MM.1S (cell line): ENCODE measurements around the gene CYP19A1.

Experiments used
- DNase-seq: peaks from one replicate; pipeline ENCODE4 v3.0.0-alpha.2; 2015
- H2AFZ ChIP-seq: fragments of 300-600 bp; sonication (generic); 2 replicates; pipeline ENCODE4 v1.6.0; 2016; ENCODE audit warnings: antibody characterized with exemption, low read length
- H3F3A ChIP-seq: fragments of 300-600 bp; sonication (generic); 2 replicates; pipeline ENCODE4 v1.6.1; 2016; ENCODE audit warnings: mild to moderate bottlenecking, antibody characterized with exemption, low read length, moderate library complexity, mixed read lengths; ENCODE audit not compliant: insufficient read depth
- H3K27ac ChIP-seq: fragments of 300-600 bp; sonication (generic); 2 replicates; pipeline ENCODE4 v1.5.1; 2016; ENCODE audit warnings: mild to moderate bottlenecking, low read length
- H3K27me3 ChIP-seq: fragments of 300-600 bp; sonication (generic); replicated peaks from 2 replicates; pipeline ENCODE4 v1.6.0; 2016; ENCODE audit warnings: low read length; ENCODE audit not compliant: insufficient read depth
- H3K36me3 ChIP-seq: fragments of 300-600 bp; sonication (generic); replicated peaks from 2 replicates; pipeline ENCODE4 v1.6.1; 2016; ENCODE audit warnings: mild to moderate bottlenecking, low read length, mixed read lengths; ENCODE audit not compliant: insufficient read depth
- H3K4me1 ChIP-seq: fragments of 300-600 bp; sonication (generic); 2 replicates; pipeline ENCODE4 v1.6.1; 2016; ENCODE audit warnings: low read length, mixed read lengths
- H3K4me2 ChIP-seq: fragments of 300-600 bp; sonication (generic); 2 replicates; pipeline ENCODE4 v1.6.0; 2016; ENCODE audit warnings: low read depth, low read length
- H3K4me3 ChIP-seq: fragments of 300-600 bp; sonication (generic); 2 replicates; pipeline ENCODE4 v1.5.1; 2016; ENCODE audit warnings: low read length, mixed read lengths
- H3K79me2 ChIP-seq: fragments of 300-600 bp; sonication (generic); 2 replicates; pipeline ENCODE4 v1.6.1; 2016; ENCODE audit warnings: mixed run types, low read length, mixed read lengths
- H3K9ac ChIP-seq: fragments of 300-600 bp; sonication (generic); 2 replicates; pipeline ENCODE4 v1.6.1; 2016; ENCODE audit warnings: low read length, mixed read lengths
- H3K9me2 ChIP-seq: fragments of 300-600 bp; sonication (generic); replicated peaks from 2 replicates; pipeline ENCODE4 v1.6.1; 2016; ENCODE audit warnings: mild to moderate bottlenecking, low read length, mixed read lengths; ENCODE audit not compliant: insufficient read depth
- H3K9me3 ChIP-seq: fragments of 300-600 bp; sonication (generic); replicated peaks from 2 replicates; pipeline ENCODE4 v1.6.1; 2016; ENCODE audit warnings: mild to moderate bottlenecking, low read length, mixed read lengths; ENCODE audit not compliant: insufficient read depth
- H4K20me1 ChIP-seq: fragments of 300-600 bp; sonication (generic); 2 replicates; pipeline ENCODE4 v1.6.1; 2016; ENCODE audit warnings: mild to moderate bottlenecking, low read length, moderate library complexity, mixed read lengths; ENCODE audit not compliant: insufficient read depth
- CTCF ChIP-seq: fragments of 300-600 bp; sonication (generic); IDR thresholded peaks from 2 replicates; pipeline ENCODE4 v1.5.1; 2016; ENCODE audit warnings: antibody characterized with exemption, low read length, mixed read lengths
- EZH2 ChIP-seq: fragments of 300-600 bp; sonication (generic); optimal IDR thresholded peaks from 2 replicates; pipeline ENCODE3; 2017; ENCODE audit warnings: low read depth, mild to moderate bottlenecking, antibody characterized with exemption, low read length, mixed read lengths
- EZH2phosphoT487 ChIP-seq: fragments of 300-600 bp; sonication (generic); IDR thresholded peaks from 2 replicates; pipeline ENCODE4 v1.6.1; 2018; ENCODE audit warnings: antibody characterized with exemption, low read length

Gene CYP19A1

DNA sequence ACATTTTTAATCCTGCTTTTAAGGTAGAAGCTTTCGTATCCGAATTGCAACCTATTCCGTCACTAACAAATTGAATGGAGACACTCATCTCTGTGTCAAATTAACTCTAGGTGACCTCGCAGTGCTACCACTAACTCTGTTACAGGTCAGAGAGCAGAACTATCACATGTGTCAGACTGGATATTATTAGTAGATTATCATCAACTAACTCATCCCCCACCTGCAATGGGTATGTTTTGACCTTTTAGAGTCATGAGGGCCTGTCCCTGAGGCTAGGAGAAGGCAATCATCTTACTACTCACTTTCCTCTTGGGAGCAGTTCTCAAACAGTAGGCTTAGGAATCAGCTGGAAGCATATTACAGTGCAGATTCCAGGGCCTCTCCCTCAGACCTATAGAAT lies 5.1 kb upstream of the CYP19A1 start:
- Histone ChIP-seq H4K20me1 (no peaks in the 10 kb centered on the region), H3K4me1 (peaks cover 9% of the 10 kb centered on the region), H3K4me3 (no peak overlapping the region), H3K79me2 (no peaks in the 10 kb centered on the region), H3K36me3 (no peaks in the 10 kb centered on the region), H3K9me3 (no peaks in the 10 kb centered on the region), H3K4me2 (no peak overlapping the region), H2AFZ (no peak overlapping the region), H3K27me3 (0 out of 2 replicates have a peak, but pooled peaks cover 13% of the 10 kb centered on the region), H3K9ac (no peak overlapping the region), H3F3A (peaks cover 3% of the 10 kb centered on the region), H3K27ac (no peak overlapping the region), H3K9me2 (no peaks in the 10 kb centered on the region)
- DNase-seq = no peak
- TF ChIP-seq EZH2 = no peak
- TF ChIP-seq CTCF = no peak
- TF ChIP-seq EZH2phosphoT487 = no peak

DNA sequence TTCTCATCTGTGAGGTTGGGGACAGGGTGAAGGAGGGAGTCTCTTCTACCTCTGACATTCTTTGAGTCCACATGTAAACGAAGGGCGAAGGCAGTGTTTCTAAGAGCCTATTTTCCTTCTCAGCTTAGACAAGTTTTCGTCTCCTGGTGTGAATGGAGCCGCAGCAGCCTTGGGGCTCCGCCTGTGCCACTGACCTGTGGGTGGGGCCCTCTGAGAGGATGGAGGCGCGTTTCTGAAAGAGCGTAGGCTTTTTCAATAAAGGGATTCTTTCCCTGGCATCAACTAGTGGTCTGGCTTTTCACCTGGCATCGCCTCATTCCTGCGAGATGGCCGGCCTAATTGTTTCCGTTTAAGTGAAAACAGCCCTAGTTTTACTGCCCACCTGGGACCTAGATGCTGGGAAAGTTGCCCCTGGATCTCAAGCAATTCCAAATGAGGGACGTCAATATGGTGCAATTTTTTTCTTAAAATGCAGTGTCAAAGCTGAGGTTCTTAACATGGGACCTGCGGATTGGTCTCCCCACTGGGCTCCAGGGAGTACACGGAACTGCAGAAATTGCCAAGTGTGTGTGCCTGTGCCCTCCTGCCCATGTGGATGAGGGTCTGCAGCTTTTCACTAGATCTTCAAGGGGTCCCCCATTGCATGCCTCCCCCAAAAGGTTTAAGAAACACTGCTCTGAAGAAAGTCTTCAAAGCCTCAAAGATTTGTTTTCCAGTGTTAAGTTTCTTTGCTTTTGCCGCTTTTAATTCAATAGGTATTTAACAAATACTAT lies 4.0 kb upstream of the CYP19A1 start:
- Histone ChIP-seq H3K36me3 (no peaks in the 10 kb centered on the region), H3F3A (no peaks in the 10 kb centered on the region), H3K4me1 (no peaks in the 10 kb centered on the region), H2AFZ (no peak overlapping the region), H3K9me3 (no peaks in the 10 kb centered on the region), H3K9me2 (no peaks in the 10 kb centered on the region), H4K20me1 (no peaks in the 10 kb centered on the region), H3K79me2 (no peaks in the 10 kb centered on the region), H3K27ac (no peak overlapping the region), H3K4me3 (no peak overlapping the region), H3K27me3 (0 out of 2 replicates have a peak, but pooled peaks cover 8% of the 10 kb centered on the region), H3K4me2 (no peak overlapping the region), H3K9ac (no peak overlapping the region)
- DNase-seq = no peak
- TF ChIP-seq EZH2phosphoT487 (no peak), CTCF (no peak), EZH2 (no peak)

DNA sequence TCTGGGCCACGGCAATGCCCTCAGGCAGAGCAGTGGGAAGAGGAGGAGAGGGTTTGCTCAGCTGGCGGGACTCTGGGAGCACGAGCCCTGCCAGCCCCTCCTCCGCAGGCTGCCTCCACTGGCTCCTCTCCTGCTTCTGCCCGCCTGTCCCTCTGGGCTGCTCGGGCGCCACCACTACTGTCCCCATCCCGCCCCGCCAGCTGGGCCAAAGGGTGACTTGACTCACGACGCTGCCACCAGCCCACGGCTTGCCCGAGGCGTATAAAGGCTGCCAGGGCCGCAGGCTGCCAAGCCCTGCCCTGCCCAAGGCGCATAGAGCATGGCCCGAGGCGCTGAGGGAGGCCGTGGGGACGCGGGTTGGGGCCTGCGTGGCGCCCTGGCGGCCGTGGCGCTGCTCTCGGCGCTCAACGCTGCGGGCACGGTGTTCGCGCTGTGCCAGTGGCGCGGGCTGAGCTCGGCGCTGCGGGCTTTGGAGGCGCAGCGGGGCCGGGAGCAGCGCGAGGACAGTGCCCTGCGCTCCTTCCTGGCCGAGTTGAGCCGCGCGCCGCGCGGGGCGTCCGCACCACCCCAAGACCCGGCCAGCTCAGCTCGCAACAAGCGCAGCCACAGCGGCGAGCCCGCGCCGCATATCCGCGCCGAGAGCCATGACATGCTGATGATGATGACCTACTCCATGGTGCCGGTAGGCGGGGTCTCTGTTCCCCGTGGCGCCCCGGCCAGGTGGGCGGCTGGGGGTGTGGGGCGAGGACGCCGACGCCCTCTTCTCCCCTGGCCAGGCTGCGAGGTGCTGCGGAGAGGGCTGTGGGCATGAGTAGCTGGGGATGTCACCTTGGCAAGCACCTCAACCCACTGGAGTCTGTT lies 3.2 kb upstream of the CYP19A1 start, which contains the start of gene GLDN:
Gene GLDN, plus strand, starts transcription at position 290 of the 861 bp plus-strand sequence. Its CDS starts 30 bp downstream, at position 320.
- Histone ChIP-seq H3K9me2 (no peaks in the 10 kb centered on the region), H3K4me1 (no peaks in the 10 kb centered on the region), H3K79me2 (no peaks in the 10 kb centered on the region), H3K4me2 (no peak within 1 kb of the TSS), H3K9me3 (no peaks in the 10 kb centered on the region), H3K27me3 (0 out of 2 replicates have a peak, but pooled peaks cover 7% of the 10 kb centered on the region), H3K4me3 (no peak within 1 kb of the TSS), H3F3A (no peaks in the 10 kb centered on the region), H3K27ac (no peak within 1 kb of the TSS), H3K36me3 (no peaks in the 10 kb centered on the region), H2AFZ (no peak within 1 kb of the TSS), H4K20me1 (no peaks in the 10 kb centered on the region), H3K9ac (no peak within 1 kb of the TSS)
- TF ChIP-seq EZH2phosphoT487 = no peak
- no peak for TF ChIP-seq EZH2
- TF ChIP-seq CTCF = no peak
- DNase-seq = no peak
